PC-9 (cell line): Measurements from ENCODE around the gene GNG7.

ENCODE experiments used
- CTCF ChIP-seq: fragments of 200-600 bp; sonication (generic); conservative IDR thresholded peaks from 2 replicates; pipeline ENCODE4 v1.6.1; 2017; ENCODE audit warnings: mixed run types, antibody characterized with exemption, mild to moderate bottlenecking, moderate library complexity
- EZH2 ChIP-seq: fragments of 200-600 bp; sonication (generic); IDR thresholded peaks from 2 replicates; pipeline ENCODE4 v1.8.0; 2017; ENCODE audit warnings: antibody characterized with exemption, low read depth

GRCh38 chr19:2613507-2614295, 88.8 kb downstream of the GNG7 start:
- TF ChIP-seq CTCF (peak; percentile 77), EZH2 (no peak)
